Measurements from ENCODE around the gene ZNF423. TPM values are rescaled to one million over a fixed set of nuclear protein-coding genes. Genes with fewer than 3 reads are reported as not detected.

The ZNF423 gene
- total and polyA plus RNA-seq, 2 experiments from 2014 or later, result 0.43 to 0.49 TPM

- no peak for DNase-seq
- Histone ChIP-seq H3K4me3 (no peak overlapping the region), H2AFZ (no peak overlapping the region), H3K9ac (no peak overlapping the region), H3K9me3 (ENCODE audit: low read depth) (no peaks in the 10 kb centered on the region), H3K36me3 (ENCODE audit: low read depth) (no peaks in the 10 kb centered on the region), H3K9me2 (ENCODE audit: insufficient read depth) (no peaks in the 10 kb centered on the region), H3K4me1 (ENCODE audit: insufficient read depth) (no peaks in the 10 kb centered on the region), H3K4me2 (ENCODE audit: unreplicated experiment) (no peak overlapping the region), H3K27me3 (replicated peaks; ENCODE audit: insufficient read depth) (peaks cover 5% of the 10 kb centered on the region; the same call in 1 of the 2 replicates), H3K79me2 (ENCODE audit: insufficient read depth) (no peaks in the 10 kb centered on the region), H3K27ac (no peak overlapping the region), H4K20me1 (ENCODE audit: insufficient read depth) (no peaks in the 10 kb centered on the region), H3F3A (ENCODE audit: insufficient read depth) (no peaks in the 10 kb centered on the region)
- TF ChIP-seq EZH2 (IDR thresholded peaks at IDR 0.05; ENCODE audit: insufficient read depth, poor library complexity, severe bottlenecking) (no peak), EZH2phosphoT487 (IDR thresholded peaks at IDR 0.05; ENCODE audit: insufficient read depth, low read depth) (no peak)
- 79 to 85% methylated on average over 15 of the region's 15 CpGs for WGBS, 2 experiments (ENCODE audit: low coverage in 1 of 2, low lambda C conversion rate in 2 of 2, missing lambda C conversion rate in 2 of 2)
- in situ Hi-C loops (cut with MboI), result no loop called here
Measured at GRCh38 chr16:49532873-49533272, 323.0 kb downstream of the ZNF423 start.

DNA sequence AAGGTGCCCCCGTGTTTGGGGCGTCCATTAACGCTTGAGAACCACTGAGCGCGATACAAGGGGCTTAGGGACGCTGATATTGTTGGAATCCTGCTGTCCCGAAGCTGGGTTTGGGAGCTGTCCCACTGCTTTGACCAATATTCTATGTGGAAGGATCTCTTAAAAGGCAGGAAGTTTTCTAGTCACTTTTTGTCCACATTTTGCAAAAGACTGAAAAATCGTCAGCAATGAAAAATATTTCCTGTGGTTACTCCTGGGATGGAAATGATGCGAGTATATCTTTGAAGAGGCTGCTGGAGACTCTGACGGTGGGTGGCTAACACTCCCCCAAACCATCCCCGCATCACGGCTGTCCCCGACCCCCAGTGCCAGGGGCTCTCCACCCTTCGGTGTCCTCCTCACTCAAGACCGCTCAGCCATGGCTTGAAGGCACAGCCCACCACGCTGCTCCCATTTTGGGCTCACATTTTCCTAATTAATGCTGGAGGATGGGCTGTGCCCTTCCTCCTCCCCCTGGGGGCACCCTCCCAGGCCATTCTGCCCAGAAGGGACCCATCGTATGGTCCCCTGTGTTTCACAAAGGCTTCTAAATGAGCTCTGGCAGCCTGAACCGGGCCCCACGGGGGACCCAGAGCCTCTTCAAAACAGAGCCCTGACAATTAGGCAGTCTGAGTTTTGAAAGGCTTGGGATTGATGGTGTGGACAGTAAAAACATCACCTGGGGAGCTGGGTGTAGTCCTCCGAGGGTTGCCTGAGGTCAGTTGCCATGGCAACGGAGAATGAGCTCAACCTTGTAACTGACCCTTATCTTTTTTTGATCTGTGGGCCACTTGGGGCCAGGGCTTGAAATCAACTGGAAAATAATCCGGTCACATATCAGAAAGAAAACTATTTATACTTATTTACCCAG is 323.7 kb downstream of the ZNF423 start:
- Histone ChIP-seq H3K4me1 (ENCODE audit: insufficient read depth) (no peaks in the 10 kb centered on the region), H3K4me2 (ENCODE audit: unreplicated experiment) (no peak overlapping the region), H3K79me2 (ENCODE audit: insufficient read depth) (no peaks in the 10 kb centered on the region), H2AFZ (no peak overlapping the region), H3K36me3 (ENCODE audit: low read depth) (no peaks in the 10 kb centered on the region), H4K20me1 (ENCODE audit: insufficient read depth) (no peaks in the 10 kb centered on the region), H3K27ac (no peak overlapping the region), H3K9me3 (ENCODE audit: low read depth) (no peaks in the 10 kb centered on the region), H3K9ac (no peak overlapping the region), H3F3A (ENCODE audit: insufficient read depth) (no peaks in the 10 kb centered on the region), H3K27me3 (replicated peaks; ENCODE audit: insufficient read depth) (peaks cover 5% of the 10 kb centered on the region; the same call in 1 of the 2 replicates), H3K9me2 (ENCODE audit: insufficient read depth) (no peaks in the 10 kb centered on the region), H3K4me3 (no peak overlapping the region)
- in situ Hi-C loops (cut with MboI), result no loop called here
- TF ChIP-seq EZH2phosphoT487 (IDR thresholded peaks at IDR 0.05; ENCODE audit: insufficient read depth, low read depth) (no peak), EZH2 (IDR thresholded peaks at IDR 0.05; ENCODE audit: insufficient read depth, poor library complexity, severe bottlenecking) (no peak)
- DNase-seq, result no peak
- 76 to 77% methylated on average over 22 of the region's 22 CpGs for WGBS, 2 experiments (ENCODE audit: low coverage in 1 of 2, low lambda C conversion rate in 2 of 2, missing lambda C conversion rate in 2 of 2)

- H3K4me1 ChIP-seq (ENCODE audit: insufficient read depth), result no peaks in the 10 kb centered on the region
- H2AFZ ChIP-seq, result no peak overlapping the region
- in situ Hi-C loops (cut with MboI), result no loop called here
- no peak overlapping the region for H3K9ac ChIP-seq
- no peak overlapping the region for H3K4me3 ChIP-seq
- TF ChIP-seq EZH2 (IDR thresholded peaks at IDR 0.05; ENCODE audit: insufficient read depth, poor library complexity, severe bottlenecking) (no peak), EZH2phosphoT487 (IDR thresholded peaks at IDR 0.05; ENCODE audit: insufficient read depth, low read depth) (no peak)
- peaks cover 5% of the 10 kb centered on the region; the same call in 1 of the 2 replicates for H3K27me3 ChIP-seq (replicated peaks; ENCODE audit: insufficient read depth)
- H3K4me2 ChIP-seq (ENCODE audit: unreplicated experiment), result no peak overlapping the region
- no peaks in the 10 kb centered on the region for H4K20me1 ChIP-seq (ENCODE audit: insufficient read depth)
- no peak for DNase-seq
- 49 to 65% methylated on average over 3 of the region's 3 CpGs for WGBS, 2 experiments (ENCODE audit: low coverage in 1 of 2, low lambda C conversion rate in 2 of 2, missing lambda C conversion rate in 2 of 2)
- H3K36me3 ChIP-seq (ENCODE audit: low read depth), result no peaks in the 10 kb centered on the region
- H3K9me3 ChIP-seq (ENCODE audit: low read depth), result no peaks in the 10 kb centered on the region
- H3K9me2 ChIP-seq (ENCODE audit: insufficient read depth), result no peaks in the 10 kb centered on the region
- H3K79me2 ChIP-seq (ENCODE audit: insufficient read depth), result no peaks in the 10 kb centered on the region
- no peaks in the 10 kb centered on the region for H3F3A ChIP-seq (ENCODE audit: insufficient read depth)
- H3K27ac ChIP-seq, result no peak overlapping the region
Measured at GRCh38 chr16:49531425-49531824, 324.5 kb downstream of the ZNF423 start.

DNA sequence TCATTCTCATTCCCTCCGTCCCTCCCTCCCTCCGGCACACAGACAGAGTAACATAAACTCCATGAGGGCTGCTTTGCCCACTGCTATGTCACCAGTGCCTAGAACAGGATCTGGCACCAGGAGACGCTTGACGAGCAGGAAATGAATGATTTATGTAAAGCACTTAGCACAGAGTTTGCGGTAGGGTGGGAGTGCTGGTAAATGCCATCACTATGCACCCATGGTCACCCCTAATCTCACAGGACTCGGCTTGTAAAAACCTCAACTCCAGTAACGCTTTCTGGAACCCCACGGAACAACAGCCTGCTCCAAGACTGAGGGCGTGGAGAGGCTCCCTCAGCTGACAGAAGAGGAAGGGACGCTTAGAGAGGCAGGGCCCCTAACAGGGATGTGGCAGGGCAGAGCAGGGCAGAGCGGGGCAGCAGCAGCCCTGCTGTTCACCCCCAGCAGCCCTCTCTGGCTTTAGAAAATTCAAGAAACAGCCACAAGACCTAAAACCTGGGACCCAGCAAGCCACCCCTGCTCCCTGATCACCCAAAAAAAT is 325.4 kb downstream of the ZNF423 start:
- Histone ChIP-seq H3K4me2 (ENCODE audit: unreplicated experiment) (no peak overlapping the region), H3K27me3 (replicated peaks; ENCODE audit: insufficient read depth) (peaks cover 5% of the 10 kb centered on the region; the same call in 1 of the 2 replicates), H3F3A (ENCODE audit: insufficient read depth) (no peaks in the 10 kb centered on the region), H2AFZ (no peak overlapping the region), H3K4me1 (ENCODE audit: insufficient read depth) (no peaks in the 10 kb centered on the region), H3K9ac (no peak overlapping the region), H4K20me1 (ENCODE audit: insufficient read depth) (no peaks in the 10 kb centered on the region), H3K4me3 (no peak overlapping the region), H3K27ac (no peak overlapping the region), H3K36me3 (ENCODE audit: low read depth) (no peaks in the 10 kb centered on the region), H3K9me3 (ENCODE audit: low read depth) (no peaks in the 10 kb centered on the region), H3K79me2 (ENCODE audit: insufficient read depth) (no peaks in the 10 kb centered on the region), H3K9me2 (ENCODE audit: insufficient read depth) (no peaks in the 10 kb centered on the region)
- DNase-seq, result no peak
- in situ Hi-C loops (cut with MboI), result no loop called here
- 50 to 54% methylated on average over 11 of the region's 11 CpGs for WGBS, 2 experiments (ENCODE audit: low coverage in 1 of 2, low lambda C conversion rate in 2 of 2, missing lambda C conversion rate in 2 of 2)
- TF ChIP-seq EZH2phosphoT487 (IDR thresholded peaks at IDR 0.05; ENCODE audit: insufficient read depth, low read depth) (no peak), EZH2 (IDR thresholded peaks at IDR 0.05; ENCODE audit: insufficient read depth, poor library complexity, severe bottlenecking) (no peak)

All from GM23248 (cell line).